HS-5 (cell line): ENCODE measurements around the gene TRDN.
"Not testable (repeated sequence)": the region's sequence is repeated elsewhere in the genome, so short reads cannot be mapped to it uniquely, and the experiment has no call there.

Experiments
- DNase-seq: peaks from one replicate; pipeline ENCODE4 v3.0.0-alpha.2; 2012; ENCODE audit warnings: low read depth

Gene TRDN

GRCh38 chr6:123632641-123633040 is 4.1 kb downstream of the TRDN start:
- DNase-seq, result no peak

GRCh38 chr6:123629258-123629941 is 7.3 kb downstream of the TRDN start:
- no peak for DNase-seq

GRCh38 chr6:123625696-123626095 is 11.1 kb downstream of the TRDN start:
- no peak for DNase-seq

- DNase-seq, result no peak
Measured at GRCh38 chr6:123622780-123623179, 14.0 kb downstream of the TRDN start.

GRCh38 chr6:123619156-123619555 is 17.6 kb downstream of the TRDN start:
- no peak for DNase-seq

GRCh38 chr6:123616942-123617341 is 19.8 kb downstream of the TRDN start:
- DNase-seq, result no peak

- no peak for DNase-seq
Measured at GRCh38 chr6:123616016-123616415, 20.7 kb downstream of the TRDN start.

- no peak for DNase-seq
Measured at GRCh38 chr6:123610779-123611178, 26.0 kb downstream of the TRDN start.

- no peak for DNase-seq
Measured at GRCh38 chr6:123604067-123604466, 32.7 kb downstream of the TRDN start.

- DNase-seq, result no peak
Measured at GRCh38 chr6:123598011-123598410, 38.7 kb downstream of the TRDN start.

GRCh38 chr6:123594776-123595175 is 42.0 kb downstream of the TRDN start:
- no peak for DNase-seq

- DNase-seq, result no peak
Measured at GRCh38 chr6:123592426-123592825, 44.3 kb downstream of the TRDN start.

- DNase-seq, result no peak
Measured at GRCh38 chr6:123589973-123590372, 46.8 kb downstream of the TRDN start.

- DNase-seq, result no peak
Measured at GRCh38 chr6:123589317-123589716, 47.4 kb downstream of the TRDN start.

GRCh38 chr6:123588546-123588895 is 48.2 kb downstream of the TRDN start:
- no peak for DNase-seq

- DNase-seq, result no peak
Measured at GRCh38 chr6:123587838-123588545, 48.8 kb downstream of the TRDN start.

GRCh38 chr6:123587407-123587806 is 49.3 kb downstream of the TRDN start:
- not testable (repeated sequence) for DNase-seq

- no peak for DNase-seq
Measured at GRCh38 chr6:123580331-123580730, 56.4 kb downstream of the TRDN start.

GRCh38 chr6:123575188-123575587 is 61.6 kb downstream of the TRDN start:
- DNase-seq, result no peak

GRCh38 chr6:123570813-123571684 is 65.7 kb downstream of the TRDN start:
- no peak for DNase-seq

GRCh38 chr6:123569575-123569974 is 67.2 kb downstream of the TRDN start:
- DNase-seq, result no peak

GRCh38 chr6:123565529-123565928 is 71.2 kb downstream of the TRDN start:
- DNase-seq, result no peak

- no peak for DNase-seq
Measured at GRCh38 chr6:123564361-123564760, 72.4 kb downstream of the TRDN start.
